SIG-M5 (cell line): ENCODE results near the gene KLHL6.
"Not testable (repeated sequence)": the region's sequence is repeated elsewhere in the genome, so short reads cannot be mapped to it uniquely, and the experiment has no call there.

ENCODE experiments used
- DNase-seq: peaks from one replicate; lab custom pipeline; 2025; lab: John Stamatoyannopoulos, UW

Gene KLHL6

DNA sequence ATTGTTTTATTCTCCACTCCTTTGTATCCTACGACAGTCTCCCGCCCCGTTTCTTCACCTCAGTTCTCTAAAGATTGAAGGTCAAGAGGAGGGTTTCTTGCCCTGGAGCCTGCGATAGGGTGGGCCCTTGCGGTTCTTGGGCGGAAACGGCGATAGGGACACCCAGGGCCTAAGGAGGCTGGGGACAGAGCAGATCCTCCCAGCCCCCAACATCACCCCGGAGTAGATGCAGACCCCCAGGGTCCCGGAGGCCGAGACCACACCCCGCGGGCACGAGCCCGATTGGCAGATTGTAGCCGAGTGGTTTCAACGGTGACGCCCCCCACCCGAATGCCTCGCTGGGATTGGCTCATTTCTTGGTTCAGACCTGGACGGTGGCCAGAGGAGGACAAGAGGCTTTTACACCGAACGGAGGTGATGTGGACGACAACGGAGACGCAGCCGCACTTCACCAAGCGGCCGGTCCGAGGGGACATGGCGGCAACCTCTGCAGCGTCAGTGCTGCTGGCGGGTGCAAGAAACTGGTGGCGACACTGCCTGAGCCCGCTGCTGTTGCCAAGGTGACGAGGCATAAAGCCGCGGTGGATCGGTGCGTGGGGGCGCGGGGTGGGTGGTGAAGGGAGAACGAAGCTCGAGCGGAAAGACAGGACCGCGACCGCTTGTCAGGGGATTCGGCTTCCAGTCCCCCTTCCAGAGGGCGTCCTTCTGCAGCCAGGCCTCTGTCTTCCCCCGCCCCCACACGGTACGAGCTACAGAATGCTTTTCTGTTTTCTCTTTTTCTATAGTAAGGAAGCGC lies 108.1 kb downstream of the KLHL6 start:
- DNase-seq, result peak; percentile 13

DNA sequence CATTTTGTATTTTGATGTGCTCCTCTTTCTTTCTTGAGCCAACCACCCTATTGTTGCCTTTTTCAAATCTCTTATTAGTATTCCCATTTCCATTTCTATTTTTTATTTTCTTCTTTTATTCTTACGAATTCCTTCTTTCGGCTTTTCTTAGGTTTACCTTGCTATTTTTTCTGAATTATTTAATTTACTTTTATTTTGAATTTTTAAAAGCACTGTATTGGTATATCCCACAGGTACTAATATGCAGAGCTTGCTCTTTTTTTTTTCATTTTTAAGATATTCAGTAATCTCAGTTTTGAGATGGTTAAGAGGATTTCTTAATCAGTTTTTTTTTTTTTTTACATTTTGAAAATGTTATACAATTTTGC lies 108.7 kb downstream of the KLHL6 start:
- DNase-seq, result no peak

DNA sequence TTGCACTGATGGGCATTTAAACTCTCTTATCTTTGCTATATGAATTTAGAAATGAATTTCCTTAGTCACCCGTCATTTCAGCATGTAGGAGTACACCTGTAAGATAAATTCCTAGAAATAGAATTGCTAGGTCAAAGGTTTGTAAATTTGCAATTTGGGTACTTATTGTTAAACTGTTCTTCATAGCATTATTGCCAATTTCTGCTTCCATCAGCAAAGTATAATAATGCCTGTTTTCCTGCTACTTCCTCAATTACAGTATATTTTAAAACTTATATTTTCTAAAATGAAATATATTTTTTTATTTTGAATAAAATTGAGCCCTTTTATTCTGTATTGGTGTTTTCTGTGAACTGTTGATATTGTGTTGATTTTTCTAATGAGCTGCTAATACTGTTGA lies 110.8 kb downstream of the KLHL6 start:
- DNase-seq, result no peak

DNA sequence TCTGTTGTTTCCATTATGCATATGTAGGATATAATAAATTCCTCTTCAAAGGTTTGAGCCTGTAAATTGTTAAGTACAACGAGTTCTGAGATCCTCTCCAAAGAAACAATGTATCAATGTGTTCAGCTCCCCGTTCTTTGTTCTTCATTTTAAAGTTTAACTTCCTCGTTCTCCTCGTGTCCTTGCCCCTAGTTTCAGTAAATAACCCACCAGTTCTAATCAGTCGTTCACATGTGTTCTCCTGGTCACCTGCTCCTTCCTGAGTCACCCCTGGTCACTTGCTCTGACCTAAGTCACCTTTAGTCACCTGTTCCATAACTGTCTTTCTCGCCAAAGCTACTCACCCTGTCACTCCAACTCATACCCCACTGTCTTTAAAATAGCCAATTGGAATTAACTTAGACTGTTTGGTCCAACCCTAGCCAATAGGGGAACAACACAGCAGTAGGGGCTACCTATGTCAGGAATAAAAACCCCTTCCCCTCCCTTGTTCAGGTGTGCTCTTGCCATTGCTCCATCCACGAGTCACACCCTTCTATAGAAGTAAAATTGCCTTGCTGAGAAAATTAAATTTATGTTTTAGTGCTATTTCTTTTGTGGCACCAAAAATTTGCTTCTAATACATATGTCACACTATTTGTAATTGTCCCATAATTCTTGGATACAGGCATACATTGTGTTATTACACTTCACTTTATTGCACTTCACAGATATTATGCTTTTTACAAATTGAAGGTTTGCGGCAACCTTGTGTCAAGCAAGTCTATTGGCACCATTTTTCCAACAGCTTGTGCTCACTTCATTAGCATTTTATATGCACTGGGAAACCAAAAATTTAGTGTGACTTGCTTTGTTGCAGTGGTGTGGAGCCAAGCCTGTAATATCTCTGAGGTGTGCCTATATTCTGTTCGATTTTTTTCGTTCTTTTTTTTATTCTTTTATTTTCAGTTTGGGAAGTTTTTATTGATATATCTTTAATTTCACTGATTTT lies 111.8 kb downstream of the KLHL6 start:
- DNase-seq, result no peak

DNA sequence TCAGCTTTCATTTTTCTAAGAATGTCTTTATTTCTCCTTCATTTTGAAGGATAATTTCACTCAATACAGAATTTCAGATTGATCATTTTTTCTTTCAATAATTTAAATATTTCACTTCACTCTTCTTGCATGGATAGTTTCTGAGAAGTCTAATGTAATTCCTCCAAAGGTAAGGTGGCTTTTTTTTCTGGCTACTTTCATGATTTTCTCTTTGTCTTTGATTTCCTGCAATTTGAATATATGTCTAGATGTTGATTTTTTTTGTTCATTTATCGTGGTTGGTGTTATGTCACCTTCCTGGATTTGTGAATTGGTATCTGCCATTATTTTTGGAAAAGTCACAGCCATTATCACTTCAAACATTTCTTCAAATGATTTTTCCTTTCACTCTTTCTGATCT lies 112.5 kb downstream of the KLHL6 start:
- no peak for DNase-seq

DNA sequence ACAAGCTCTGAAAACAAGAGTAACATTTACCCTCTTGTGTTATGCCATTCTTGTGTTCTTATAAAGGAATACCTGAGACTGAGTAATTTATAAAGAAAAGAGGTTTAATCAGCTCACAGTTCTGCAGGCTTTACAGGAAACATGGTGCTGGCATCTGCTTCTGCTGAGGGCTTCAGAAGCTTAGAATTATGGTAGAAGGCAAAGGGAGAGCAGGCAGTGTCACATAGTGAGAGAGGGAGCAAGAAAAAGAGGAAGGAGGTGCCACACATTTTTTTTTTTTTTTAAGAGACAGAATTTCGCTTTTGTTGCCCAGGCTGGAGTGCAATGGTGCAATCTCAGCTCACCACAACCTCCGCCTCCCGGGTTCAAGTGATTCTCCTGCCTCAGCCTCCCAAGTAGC lies 115.0 kb downstream of the KLHL6 start:
- DNase-seq, result not testable (repeated sequence)

DNA sequence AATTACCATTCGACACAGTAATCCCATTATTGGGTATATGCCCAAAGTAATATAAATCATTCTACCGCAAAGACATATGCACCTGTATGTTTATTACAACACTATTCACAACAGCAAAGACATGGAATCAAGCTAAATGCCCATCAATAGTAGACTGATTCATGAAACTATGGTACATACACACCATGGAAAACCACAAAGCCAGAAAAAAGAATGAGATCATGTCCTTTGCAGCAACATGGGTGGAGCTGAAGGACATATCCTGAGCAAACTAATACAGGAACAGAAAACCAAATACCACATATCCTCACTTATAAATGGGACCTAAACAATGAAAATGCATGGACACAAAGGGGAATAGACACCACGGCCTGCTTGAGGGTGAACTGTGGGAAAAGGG lies 116.0 kb downstream of the KLHL6 start:
- DNase-seq, result no peak

DNA sequence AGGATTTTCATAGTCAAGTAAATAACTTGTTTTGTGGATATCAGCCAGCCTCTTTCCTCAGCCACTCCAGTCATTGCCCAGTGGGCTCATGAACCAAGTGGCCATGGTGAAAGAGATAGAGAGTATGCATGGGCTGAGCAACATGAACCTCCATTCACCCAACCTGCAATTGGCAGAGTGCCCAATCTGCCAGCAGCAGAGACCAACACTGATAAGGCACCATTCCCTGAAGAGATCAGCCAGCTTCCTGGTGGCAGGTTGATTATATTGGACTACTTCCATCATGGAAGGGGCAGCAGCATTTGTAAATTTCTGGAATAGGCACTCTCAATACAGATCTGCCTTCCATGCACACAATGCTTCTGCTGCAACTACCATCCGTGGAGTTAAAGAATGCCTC lies 116.8 kb downstream of the KLHL6 start:
- DNase-seq, result no peak

DNA sequence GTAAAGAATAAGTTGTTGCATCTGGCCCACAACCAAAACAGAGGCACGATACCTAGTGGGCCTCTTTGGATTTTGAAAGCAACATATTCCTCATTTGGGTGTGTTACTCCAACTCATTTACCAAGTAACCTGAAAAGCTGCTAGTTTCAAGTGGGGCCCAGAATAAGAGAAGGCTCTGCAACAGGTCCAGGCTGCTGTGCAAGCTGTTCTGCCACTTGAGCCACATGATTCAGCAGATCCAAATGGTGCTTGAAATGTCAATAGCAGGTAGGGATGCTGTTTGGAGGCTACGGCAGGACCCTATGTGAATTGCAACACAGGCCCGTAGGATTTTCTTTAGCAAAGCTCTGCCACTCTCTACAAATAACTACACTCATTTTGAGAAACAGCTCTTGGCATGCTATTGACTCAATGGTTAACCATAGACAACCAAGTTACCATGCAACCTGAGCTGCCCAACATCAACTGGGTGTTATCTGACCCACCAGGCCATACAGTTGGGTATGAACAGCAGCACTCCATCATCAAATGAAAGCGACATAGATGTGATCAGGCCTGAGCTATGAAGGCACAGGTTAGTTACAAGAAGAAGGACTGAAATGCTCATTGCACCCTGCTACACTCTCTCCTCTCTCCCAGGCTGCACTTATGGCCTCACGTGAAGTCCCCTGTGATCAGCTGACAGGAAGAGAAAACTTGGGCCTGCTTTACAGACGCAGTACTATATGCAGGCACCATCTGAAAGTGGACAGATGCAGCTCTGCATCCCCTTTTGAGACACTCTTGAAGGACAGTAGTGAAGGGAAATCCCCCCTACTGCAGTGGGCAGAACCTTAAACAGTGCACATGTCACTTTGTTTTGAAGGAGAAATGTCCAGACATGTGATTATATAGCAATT lies 117.6 kb downstream of the KLHL6 start:
- no peak for DNase-seq
